H9 (cell line): ENCODE data around the gene HTN3. TPM values are rescaled to one million over a fixed set of nuclear protein-coding genes. Genes with fewer than 3 reads are reported as not detected.

Source experiments
- DNase-seq: peaks from one replicate; pipeline ENCODE4 v3.0.0-alpha.2; 2017
- H2AFZ ChIP-seq: one replicate; pipeline ENCODE4 v1.6.1; 2013; ENCODE audit warnings: mild to moderate bottlenecking, low read length, control low read depth, moderate library complexity
- H2AK5ac ChIP-seq: 2 replicates; pipeline ENCODE4 v1.6.1; 2013; ENCODE audit warnings: low read length, control low read depth, mixed read lengths; ENCODE audit not compliant: insufficient read length
- H2BK120ac ChIP-seq: one replicate; pipeline ENCODE4 v1.6.1; 2013; ENCODE audit warnings: low read depth, mild to moderate bottlenecking, low read length, control low read depth, inconsistent platforms; ENCODE audit not compliant: poor library complexity, severe bottlenecking
- H2BK12ac ChIP-seq: 2 replicates; pipeline ENCODE4 v1.6.1; 2013; ENCODE audit warnings: low read length, control low read depth, mixed read lengths, low read depth; ENCODE audit not compliant: insufficient read length
- H2BK15ac ChIP-seq: 2 replicates; pipeline ENCODE4 v1.6.1; 2013; ENCODE audit warnings: low read depth, low read length, control low read depth
- H2BK20ac ChIP-seq: one replicate; pipeline ENCODE4 v1.6.1; 2013; ENCODE audit warnings: low read depth, mild to moderate bottlenecking, low read length, control low read depth, inconsistent platforms; ENCODE audit not compliant: poor library complexity, severe bottlenecking
- H2BK5ac ChIP-seq: 2 replicates; pipeline ENCODE4 v1.6.1; 2013; ENCODE audit warnings: low read length, control low read depth, mixed read lengths; ENCODE audit not compliant: insufficient read length
- H3K14ac ChIP-seq: 2 replicates; pipeline ENCODE4 v1.6.1; 2013; ENCODE audit warnings: low read length, control low read depth; ENCODE audit not compliant: insufficient read depth
- H3K18ac ChIP-seq: 2 replicates; pipeline ENCODE4 v1.6.1; 2013; ENCODE audit warnings: low read depth, mild to moderate bottlenecking, mixed read lengths, low read length, control low read depth; ENCODE audit not compliant: insufficient read length
- H3K23ac ChIP-seq: 2 replicates; pipeline ENCODE4 v1.6.1; 2013; ENCODE audit warnings: low read length, control low read depth, mixed read lengths, low read depth; ENCODE audit not compliant: insufficient read length
- H3K23me2 ChIP-seq: 2 replicates; pipeline ENCODE4 v1.6.1; 2013; ENCODE audit warnings: low read depth, mild to moderate bottlenecking, mixed read lengths, low read length, control low read depth; ENCODE audit not compliant: insufficient read length, poor library complexity, severe bottlenecking
- H3K27ac ChIP-seq: 2 replicates; pipeline ENCODE4 v1.5.1; 2013; ENCODE audit warnings: low read length, control low read depth, mixed read lengths, low read depth; ENCODE audit not compliant: insufficient read length
- H3K27me3 ChIP-seq: 2 replicates; pipeline ENCODE4 v1.6.1; 2013; ENCODE audit warnings: low read length, control low read depth, inconsistent platforms; ENCODE audit not compliant: insufficient read depth
- H3K4ac ChIP-seq: 2 replicates; pipeline ENCODE4 v1.6.1; 2013; ENCODE audit warnings: low read depth, mild to moderate bottlenecking, control low read depth, inconsistent platforms, low read length, moderate library complexity
- H3K4me1 ChIP-seq: 2 replicates; pipeline ENCODE4 v1.6.1; 2013; ENCODE audit warnings: low read length, control low read depth, inconsistent platforms; ENCODE audit not compliant: insufficient read depth
- H3K4me2 ChIP-seq: 2 replicates; pipeline ENCODE4 v1.6.1; 2013; ENCODE audit warnings: low read length, control low read depth, mixed read lengths; ENCODE audit not compliant: insufficient read length, insufficient read depth
- H3K56ac ChIP-seq: 2 replicates; pipeline ENCODE4 v1.6.1; 2013; ENCODE audit warnings: low read depth, mild to moderate bottlenecking, mixed read lengths, low read length, control low read depth; ENCODE audit not compliant: insufficient read length
- H3K79me1 ChIP-seq: 2 replicates; pipeline ENCODE4 v1.6.1; 2013; ENCODE audit warnings: low read depth, mild to moderate bottlenecking, moderate library complexity, low read length, control low read depth, inconsistent platforms; ENCODE audit not compliant: insufficient read depth, poor library complexity, severe bottlenecking
- H3K79me2 ChIP-seq: 2 replicates; pipeline ENCODE4 v1.6.1; 2013; ENCODE audit warnings: low read length, control low read depth, inconsistent platforms; ENCODE audit not compliant: insufficient read depth
- H3K9ac ChIP-seq: 2 replicates; pipeline ENCODE4 v1.6.1; 2013; ENCODE audit warnings: low read length, control low read depth, mixed read lengths; ENCODE audit not compliant: insufficient read length; ENCODE audit errors: extremely low read depth
- H3K9me3 ChIP-seq: one replicate; pipeline ENCODE4 v1.6.1; 2013; ENCODE audit warnings: low read depth, low read length, inconsistent platforms; ENCODE audit not compliant: control insufficient read depth
- H3T11ph ChIP-seq: one replicate; pipeline ENCODE4 v1.6.1; 2013; ENCODE audit warnings: mild to moderate bottlenecking, low read length, control low read depth, inconsistent platforms
- H4K20me1 ChIP-seq: one replicate; pipeline ENCODE4 v1.6.1; 2013; ENCODE audit not compliant: control insufficient read depth, insufficient read length, insufficient read depth
- H4K5ac ChIP-seq: 2 replicates; pipeline ENCODE4 v1.6.1; 2013; ENCODE audit warnings: low read depth, mild to moderate bottlenecking, mixed read lengths, low read length, control low read depth; ENCODE audit not compliant: insufficient read length
- H4K8ac ChIP-seq: replicated peaks from 2 replicates; pipeline ENCODE4 v1.6.1; 2013; ENCODE audit warnings: low read length, control low read depth, mixed read lengths, low read depth; ENCODE audit not compliant: insufficient read length
- H4K91ac ChIP-seq: 2 replicates; pipeline ENCODE4 v1.6.1; 2013; ENCODE audit warnings: low read depth, mild to moderate bottlenecking, moderate library complexity, mixed read lengths, low read length, control low read depth; ENCODE audit not compliant: insufficient read length
- H3K27ac Mint-ChIP-seq, 3 experiments: 2 replicates in 2 of 3; 3 replicates in 1 of 3; pipeline ENCODE4 v1.8.0; 2020 to 2021; ENCODE audit warnings: mixed read lengths in 3 of 3, mild to moderate bottlenecking in 1 of 3, moderate library complexity in 1 of 3
- H3K27me3 Mint-ChIP-seq: 2 replicates; pipeline ENCODE4 v1.8.0; 2021; ENCODE audit warnings: low read depth, mild to moderate bottlenecking, moderate library complexity, mixed read lengths
- H3K36me3 Mint-ChIP-seq, 3 experiments: 2 replicates in 2 of 3; 3 replicates in 1 of 3; pipeline ENCODE4 v1.8.0; 2020 to 2021; ENCODE audit warnings: low read depth in 3 of 3, mixed read lengths in 3 of 3; ENCODE audit not compliant: insufficient read depth in 1 of 3
- H3K4me1 Mint-ChIP-seq, 2 experiments: 2 replicates each; pipeline ENCODE4 v1.8.0; 2020; ENCODE audit warnings: mixed read lengths in 2 of 2
- H3K4me3 Mint-ChIP-seq, 2 experiments: 2 replicates in 1 of 2; 3 replicates in 1 of 2; pipeline ENCODE4 v1.8.0; 2020 to 2021; ENCODE audit warnings: mild to moderate bottlenecking in 2 of 2, mixed read lengths in 2 of 2, moderate library complexity in 1 of 2
- H3K9me3 Mint-ChIP-seq, 2 experiments: 2 replicates in 1 of 2; 3 replicates in 1 of 2; pipeline ENCODE4 v1.8.0; 2020; ENCODE audit warnings: mild to moderate bottlenecking in 2 of 2, mixed read lengths in 2 of 2, moderate library complexity in 1 of 2
- whole genome bisulfite sequencing: extraction: QIAGEN DNeasy Blood & Tissue Kit; methylation state at CpG from one replicate; pipeline ENCODE4 v1.1.7; 2013; ENCODE audit warnings: missing lambda C conversion rate, low lambda C conversion rate, mixed read lengths; ENCODE audit not compliant: insufficient read length; ENCODE audit errors: extremely low coverage; 5-methylcytosine and 5-hydroxymethylcytosine counted together
- total RNA-seq: library from RNA; stranded (reverse); gene quantifications from 2 replicates; pipeline ENCODE4 v1.2.1, GENCODE V29; 2021
- TF ChIP-seq, protein P1 (sequence below): fragments of 200-600 bp; sonication (generic); conservative IDR thresholded peaks from 3 replicates; pipeline ENCODE4 v1.8.0; 2021; ENCODE audit warnings: antibody characterized with exemption, mild to moderate bottlenecking

HTN3 gene
- total RNA-seq, 1 experiment from 2014 or later = not detected

DNA sequence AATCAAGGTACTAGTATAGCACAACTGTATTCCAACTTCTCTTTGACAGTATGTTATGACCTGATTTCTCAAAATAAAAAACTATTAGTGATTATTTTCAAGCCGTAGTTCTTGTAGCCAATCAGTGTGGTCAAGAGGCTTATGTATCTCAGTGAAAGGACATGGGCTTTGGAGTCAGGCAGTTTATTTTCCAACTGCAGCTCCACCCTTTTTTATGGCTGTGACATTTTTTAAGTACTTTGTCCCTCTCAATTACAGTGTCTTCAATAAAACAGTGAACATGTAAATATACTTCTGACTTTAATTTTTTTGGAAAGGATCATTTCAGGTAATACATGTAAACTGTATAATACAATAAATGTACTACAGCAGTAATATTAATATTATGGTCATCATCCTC, 51.9 kb downstream of the HTN3 start:
- peaks cover 14% of the 10 kb centered on the region in 2 experiments for H3K9me3 Mint-ChIP-seq
- Histone ChIP-seq H2BK120ac (no peak overlapping the region), H3K4ac (no peak overlapping the region), H2BK12ac (no peak overlapping the region), H2BK20ac (no peak overlapping the region), H3K9ac (no peak overlapping the region), H4K20me1 (no peaks in the 10 kb centered on the region), H3K27ac (no peak overlapping the region), H2AFZ (no peak overlapping the region), H3K27me3 (no peaks in the 10 kb centered on the region), H3K18ac (no peak overlapping the region), H4K8ac (no peak overlapping the region), H3K56ac (no peak overlapping the region), H3K9me3 (peaks cover 6% of the 10 kb centered on the region), H3K23me2 (no peaks in the 10 kb centered on the region), H4K91ac (no peak overlapping the region), H2BK15ac (no peak overlapping the region), H4K5ac (no peak overlapping the region), H3T11ph (no peak overlapping the region), H3K4me2 (no peak overlapping the region), H2BK5ac (no peak overlapping the region), H3K79me1 (no peaks in the 10 kb centered on the region), H3K14ac (no peak overlapping the region), H3K4me1 (no peaks in the 10 kb centered on the region), H3K23ac (no peak overlapping the region), H2AK5ac (no peak overlapping the region), H3K79me2 (no peaks in the 10 kb centered on the region)
- TF ChIP-seq, protein P1, sequence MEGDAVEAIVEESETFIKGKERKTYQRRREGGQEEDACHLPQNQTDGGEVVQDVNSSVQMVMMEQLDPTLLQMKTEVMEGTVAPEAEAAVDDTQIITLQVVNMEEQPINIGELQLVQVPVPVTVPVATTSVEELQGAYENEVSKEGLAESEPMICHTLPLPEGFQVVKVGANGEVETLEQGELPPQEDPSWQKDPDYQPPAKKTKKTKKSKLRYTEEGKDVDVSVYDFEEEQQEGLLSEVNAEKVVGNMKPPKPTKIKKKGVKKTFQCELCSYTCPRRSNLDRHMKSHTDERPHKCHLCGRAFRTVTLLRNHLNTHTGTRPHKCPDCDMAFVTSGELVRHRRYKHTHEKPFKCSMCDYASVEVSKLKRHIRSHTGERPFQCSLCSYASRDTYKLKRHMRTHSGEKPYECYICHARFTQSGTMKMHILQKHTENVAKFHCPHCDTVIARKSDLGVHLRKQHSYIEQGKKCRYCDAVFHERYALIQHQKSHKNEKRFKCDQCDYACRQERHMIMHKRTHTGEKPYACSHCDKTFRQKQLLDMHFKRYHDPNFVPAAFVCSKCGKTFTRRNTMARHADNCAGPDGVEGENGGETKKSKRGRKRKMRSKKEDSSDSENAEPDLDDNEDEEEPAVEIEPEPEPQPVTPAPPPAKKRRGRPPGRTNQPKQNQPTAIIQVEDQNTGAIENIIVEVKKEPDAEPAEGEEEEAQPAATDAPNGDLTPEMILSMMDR = no peak
- DNase-seq = no peak
- H3K36me3 Mint-ChIP-seq = peaks cover 2 to 10% (median 7%) of the 10 kb centered on the region in 3 experiments; a peak in 5 of 7 replicates
- no peaks in the 10 kb centered on the region for H3K27me3 Mint-ChIP-seq
- H3K4me1 Mint-ChIP-seq = no peaks in the 10 kb centered on the region
- H3K27ac Mint-ChIP-seq = no peak overlapping the region
- no CpG with 5 or more reads among the region's 1 CpG for WGBS
- H3K4me3 Mint-ChIP-seq = no peak overlapping the region

Other genes starting within 250 kb of the HTN3 start
- gene SULT1E1, start 168.3 kb upstream of the HTN3 start, total RNA-seq = not detected in 2 replicates
- not detected in 2 replicates for gene CSN1S1, start 97.4 kb upstream of the HTN3 start, total RNA-seq
- gene CSN2, start 62.7 kb upstream of the HTN3 start, total RNA-seq = not detected in 2 replicates
- not detected in 2 replicates for gene STATH, start 32.5 kb upstream of the HTN3 start, total RNA-seq
- gene HTN1, start 22.0 kb downstream of the HTN3 start, total RNA-seq = not detected in 2 replicates
- gene PRR27, start 125.8 kb downstream of the HTN3 start, total RNA-seq = not detected in 2 replicates
- not detected in 2 replicates for gene ODAM, start 167.3 kb downstream of the HTN3 start, total RNA-seq
- gene FDCSP, start 197.7 kb downstream of the HTN3 start, total RNA-seq = not detected in 2 replicates
- gene CSN3, start 214.1 kb downstream of the HTN3 start, total RNA-seq = not detected in 2 replicates